Lung (tissue), 12 donors: Measurements from ENCODE around the gene NT5DC3. TPM values are rescaled to one million over a fixed set of nuclear protein-coding genes. Genes with fewer than 3 reads are reported as not detected.

Source experiments
- ATAC-seq: fragments of 200-7000 bp; cut with Tn5 transposase; one replicate; pipeline ENCODE4 v1.9.1; 2020; ENCODE audit warnings: moderate number of reproducible peaks; ENCODE audit not compliant: insufficient read depth, low FRiP score
- DNase-seq, 3 donors: peaks; one replicate each; pipeline ENCODE4 v3.0.0-alpha.2; 2013 to 2017
- H3K27ac ChIP-seq, 2 donors: one replicate each; pipeline ENCODE4 v1.5.1; 2013; ENCODE audit warnings: mild to moderate bottlenecking in 2 of 2, moderate library complexity in 2 of 2, control low read depth in 1 of 2, inconsistent platforms in 1 of 2, low read depth in 1 of 2, low read length in 1 of 2
- H3K27me3 ChIP-seq, 3 donors: one replicate each; pipeline ENCODE4 v1.5.1; 2013; ENCODE audit warnings: low read length in 2 of 3; ENCODE audit not compliant: control insufficient read depth in 3 of 3, insufficient read depth in 3 of 3
- H3K36me3 ChIP-seq, 4 donors: one replicate each; pipeline ENCODE4 v1.5.1; 2013; ENCODE audit warnings: low read length in 4 of 4, mild to moderate bottlenecking in 1 of 4, moderate library complexity in 1 of 4; ENCODE audit not compliant: control insufficient read depth in 4 of 4, insufficient read depth in 4 of 4
- H3K4me1 ChIP-seq, 5 donors: one replicate each; pipeline ENCODE4 v1.5.1; 2013; ENCODE audit warnings: low read length in 5 of 5, mild to moderate bottlenecking in 2 of 5, moderate library complexity in 1 of 5; ENCODE audit not compliant: control insufficient read depth in 5 of 5, insufficient read depth in 5 of 5
- H3K4me3 ChIP-seq: one replicate; pipeline ENCODE4 v1.5.1; 2013; ENCODE audit warnings: mild to moderate bottlenecking, control low read depth, moderate library complexity
- H3K9ac ChIP-seq, 2 donors: one replicate each; pipeline ENCODE4 v1.5.1; 2013; ENCODE audit warnings: low read length in 2 of 2, control low read depth in 1 of 2; ENCODE audit not compliant: insufficient read depth in 1 of 2
- H3K9me3 ChIP-seq, 4 donors: one replicate each; pipeline ENCODE4 v1.5.1; 2013; ENCODE audit warnings: low read length in 3 of 4, mild to moderate bottlenecking in 1 of 4, moderate library complexity in 1 of 4; ENCODE audit not compliant: control insufficient read depth in 4 of 4, insufficient read depth in 3 of 4
- WGBS, 2 donors: extraction: QIAGEN DNeasy Blood & Tissue Kit; methylation state at CpG; one replicate each; pipeline ENCODE4 v1.1.7; 2013; 5-methylcytosine and 5-hydroxymethylcytosine counted together
- polyA plus RNA-seq, 2 donors: library from polyadenylated mRNA; stranded (reverse); fragments of 200-250 nt; gene quantifications; one replicate each; pipeline ENCODE4 v1.2.1, GENCODE V29; 2013
- total RNA-seq, 2 donors: library from RNA; depleted of rRNA in 1 of 2; stranded (reverse); fragments of >200 nt in 1 of 2; gene quantifications; one replicate each; pipeline ENCODE4 v1.2.1, GENCODE V29; 2014 to 2021
- TF ChIP-seq, protein P1 (sequence below): IDR thresholded peaks from 2 replicates; pipeline ENCODE4 v1.5.1; 2012; ENCODE audit warnings: mild to moderate bottlenecking; ENCODE audit errors: control extremely low read depth, extremely low read depth
- donor health status: control.
- donor health status: control.
- donor health status: Bipolar disorder and iron deficiency.
- donor health status: healthy.
- donor health status: DM: yes; HTN: yes; CAD: no.

Gene NT5DC3
- total and polyA plus RNA-seq, 4 donors, result 0.93 to 12.3 (median 3.6) TPM

DNA sequence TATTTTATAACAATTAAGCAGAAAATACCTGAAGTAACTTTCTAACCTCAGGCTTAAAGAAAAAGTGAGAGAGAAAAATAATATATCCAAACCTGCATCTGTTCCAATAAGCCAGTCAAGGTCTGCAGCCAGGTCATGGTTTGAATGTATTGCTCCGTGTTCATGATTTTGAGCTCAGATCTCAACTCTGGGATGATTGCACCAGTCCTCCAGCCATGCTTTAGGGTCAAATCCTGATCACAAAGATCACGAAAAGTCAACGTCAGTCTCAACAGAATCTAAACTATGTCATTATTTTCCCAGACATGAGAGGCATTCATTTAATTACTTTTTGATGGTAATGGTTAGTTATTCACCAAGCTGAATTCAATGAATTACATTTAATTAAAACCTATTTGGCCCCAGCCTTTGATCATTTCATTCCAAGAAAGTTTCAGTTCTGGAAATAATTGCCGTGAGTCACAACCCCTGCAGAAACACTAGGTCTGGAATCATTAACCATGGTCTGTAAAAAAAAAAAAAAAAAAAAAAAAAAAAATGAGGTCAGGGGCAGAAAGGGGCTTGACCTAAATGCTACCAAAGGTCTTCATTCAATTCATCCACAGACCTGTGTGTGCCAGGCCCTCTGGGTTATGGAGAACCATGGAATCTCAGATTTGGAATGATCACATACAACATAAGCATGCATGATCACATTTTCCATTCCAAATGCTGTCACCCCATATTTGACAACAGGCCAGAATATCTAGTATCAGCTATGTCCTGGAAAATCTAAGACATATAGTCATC, 55.6 kb downstream of the NT5DC3 start:
- Histone ChIP-seq H3K27me3 (no peaks in the 10 kb centered on the region), H3K27ac (no peak overlapping the region), H3K4me1 (no peaks in the 10 kb centered on the region), H3K36me3 (peaks cover 0 to 7% (median 2%) of the 10 kb centered on the region in 4 donors), H3K9ac (no peak overlapping the region), H3K4me3 (no peak overlapping the region), H3K9me3 (no peaks in the 10 kb centered on the region)
- DNase-seq (no peak), ATAC-seq (no peak)
- TF ChIP-seq, protein P1, sequence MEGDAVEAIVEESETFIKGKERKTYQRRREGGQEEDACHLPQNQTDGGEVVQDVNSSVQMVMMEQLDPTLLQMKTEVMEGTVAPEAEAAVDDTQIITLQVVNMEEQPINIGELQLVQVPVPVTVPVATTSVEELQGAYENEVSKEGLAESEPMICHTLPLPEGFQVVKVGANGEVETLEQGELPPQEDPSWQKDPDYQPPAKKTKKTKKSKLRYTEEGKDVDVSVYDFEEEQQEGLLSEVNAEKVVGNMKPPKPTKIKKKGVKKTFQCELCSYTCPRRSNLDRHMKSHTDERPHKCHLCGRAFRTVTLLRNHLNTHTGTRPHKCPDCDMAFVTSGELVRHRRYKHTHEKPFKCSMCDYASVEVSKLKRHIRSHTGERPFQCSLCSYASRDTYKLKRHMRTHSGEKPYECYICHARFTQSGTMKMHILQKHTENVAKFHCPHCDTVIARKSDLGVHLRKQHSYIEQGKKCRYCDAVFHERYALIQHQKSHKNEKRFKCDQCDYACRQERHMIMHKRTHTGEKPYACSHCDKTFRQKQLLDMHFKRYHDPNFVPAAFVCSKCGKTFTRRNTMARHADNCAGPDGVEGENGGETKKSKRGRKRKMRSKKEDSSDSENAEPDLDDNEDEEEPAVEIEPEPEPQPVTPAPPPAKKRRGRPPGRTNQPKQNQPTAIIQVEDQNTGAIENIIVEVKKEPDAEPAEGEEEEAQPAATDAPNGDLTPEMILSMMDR, result no peak
- WGBS, 2 donors, result 78 to 84% methylated on average over 4 of the region's 4 CpGs

DNA sequence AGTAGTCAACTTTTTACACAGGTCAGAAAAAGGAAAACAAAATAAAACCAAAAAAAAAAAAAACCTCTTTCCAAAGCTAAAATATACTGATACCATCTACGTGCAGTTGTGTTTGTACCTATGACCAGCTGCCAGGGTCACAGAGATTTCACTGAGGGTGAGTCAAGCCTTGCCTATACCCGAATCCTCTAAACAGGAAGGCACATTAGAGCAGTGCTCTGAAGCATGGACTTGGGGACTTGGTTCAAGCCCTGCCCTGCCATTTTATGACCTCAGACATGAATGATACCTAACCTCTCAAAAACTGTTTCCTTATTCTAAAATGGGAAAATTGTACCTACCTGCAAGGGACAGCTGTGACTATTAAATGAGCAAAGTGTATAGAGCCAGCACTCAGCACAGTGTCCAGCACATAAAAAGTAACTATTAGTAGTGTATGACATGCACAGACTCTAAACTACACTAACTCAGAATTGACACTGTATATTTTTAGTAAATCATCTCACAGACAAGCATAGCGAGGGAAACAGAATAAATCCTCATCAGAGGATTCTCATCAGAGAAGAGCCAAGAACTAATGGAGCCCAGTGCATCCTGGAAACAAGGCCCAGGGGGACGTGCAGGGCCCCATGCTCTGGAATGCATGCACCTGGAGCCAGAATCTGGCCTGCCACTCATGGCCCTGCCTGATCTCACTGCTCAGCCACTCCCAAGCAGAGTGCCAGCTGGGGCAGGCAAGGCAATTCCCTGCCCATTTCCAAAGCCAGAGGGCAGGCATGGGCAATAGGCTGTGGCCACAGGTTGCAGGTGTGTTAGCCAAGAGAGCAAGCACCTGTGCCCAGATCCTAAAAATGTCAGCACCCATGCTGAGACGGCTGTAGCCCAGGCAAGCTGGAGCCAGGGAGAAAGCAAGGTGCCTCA, 57.0 kb downstream of the NT5DC3 start:
- TF ChIP-seq, protein P1, result no peak
- peaks cover 0 to 12% (median 4%) of the 10 kb centered on the region in 4 donors for H3K36me3 ChIP-seq
- DNase-seq (no peak), ATAC-seq (no peak)
- no peak overlapping the region for H3K4me3 ChIP-seq
- H3K27me3 ChIP-seq, result no peaks in the 10 kb centered on the region
- no peak overlapping the region for H3K9ac ChIP-seq
- H3K4me1 ChIP-seq, result peaks cover 0 to 4% (median 0%) of the 10 kb centered on the region in 5 donors
- no peak overlapping the region for H3K27ac ChIP-seq
- 87 to 89% methylated on average over 5 of the region's 5 CpGs for WGBS, 2 donors
- H3K9me3 ChIP-seq, result peaks cover 0 to 2% (median 0%) of the 10 kb centered on the region in 4 donors

DNA sequence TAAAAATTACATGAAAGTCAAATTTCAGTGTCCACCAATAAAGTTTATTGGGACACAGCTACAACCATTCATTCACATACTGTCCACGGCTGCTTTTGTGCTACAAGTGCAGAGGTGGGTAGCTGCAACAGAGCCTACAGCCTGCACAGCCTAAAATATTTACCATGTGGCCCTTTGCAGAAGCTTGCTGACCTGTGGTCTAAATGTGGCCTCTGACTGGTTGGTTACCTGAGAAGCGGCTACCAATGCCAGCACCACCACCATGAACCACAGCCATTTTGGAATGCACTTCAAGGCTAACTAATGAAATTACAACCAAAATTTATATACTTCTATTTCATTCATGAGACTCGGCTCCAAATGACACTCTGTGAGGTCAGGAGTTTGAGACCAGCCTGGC, 58.6 kb downstream of the NT5DC3 start:
- 97% methylated on average over 3 of the region's 3 CpGs for WGBS, 2 donors
- DNase-seq, result no peak
- Histone ChIP-seq H3K27ac (no peak overlapping the region), H3K9me3 (peaks cover 0 to 2% (median 0%) of the 10 kb centered on the region in 4 donors), H3K4me3 (no peak overlapping the region), H3K36me3 (peaks cover 0 to 16% (median 4%) of the 10 kb centered on the region in 4 donors), H3K4me1 (peaks cover 0 to 4% (median 0%) of the 10 kb centered on the region in 5 donors), H3K9ac (no peak overlapping the region), H3K27me3 (no peaks in the 10 kb centered on the region)
- no peak for ATAC-seq
- TF ChIP-seq, protein P1, result no peak
